ENCODE results near the gene NAB1. TPM values are rescaled to one million over a fixed set of nuclear protein-coding genes. Genes with fewer than 3 reads are reported as not detected.

The NAB1 gene
- total and polyA plus RNA-seq, 8 donors = 7.2 to 23.4 (median 10.5) TPM

GRCh38 chr2:190668892-190669291 is 20.0 kb downstream of the NAB1 start:
- DNase-seq (no peak), FAIRE-seq (no peak), ATAC-seq (no peak)
- Histone ChIP-seq H3K9me3 (no peaks in the 10 kb centered on the region), H3K27ac (no peak overlapping the region), H3K4me3 (no peak overlapping the region), H3K36me3 (peaks cover 0 to 6% (median 0%) of the 10 kb centered on the region in 3 donors), H3K4me1 (no peaks in the 10 kb centered on the region), H3K27me3 (no peaks in the 10 kb centered on the region)
- no peak for TF ChIP-seq CTCF (IDR thresholded peaks at IDR 0.05)
- intact Hi-C loops (cut with DNase I) = no loop called here

GRCh38 chr2:190670182-190670946 is 21.5 kb downstream of the NAB1 start:
- FAIRE-seq = no peak

GRCh38 chr2:190674966-190675650 is 26.2 kb downstream of the NAB1 start:
- Histone ChIP-seq H3K4me1 (no peaks in the 10 kb centered on the region), H3K9me3 (no peaks in the 10 kb centered on the region), H3K27me3 (no peaks in the 10 kb centered on the region), H3K4me3 (no peak overlapping the region), H3K27ac (no peak overlapping the region), H3K36me3 (peaks cover 0 to 6% (median 0%) of the 10 kb centered on the region in 3 donors)
- 68 to 73% methylated on average over 1 of the region's 1 CpG for WGBS, 2 donors
- DNase-seq (no peak), ATAC-seq (no peak), FAIRE-seq (no peak)
- no peak for TF ChIP-seq CTCF (IDR thresholded peaks at IDR 0.05)
- intact Hi-C loops (cut with DNase I) = no loop called here

More at GRCh38 chr2:190670182-190670946, 21.5 kb downstream of the NAB1 start:
- no peak for TF ChIP-seq CTCF (IDR thresholded peaks at IDR 0.05)
- Histone ChIP-seq H3K4me3 (no peak overlapping the region), H3K4me1 (no peaks in the 10 kb centered on the region), H3K27me3 (no peaks in the 10 kb centered on the region), H3K9me3 (no peaks in the 10 kb centered on the region), H3K36me3 (peaks cover 0 to 6% (median 0%) of the 10 kb centered on the region in 3 donors), H3K27ac (no peak overlapping the region)
- intact Hi-C loops (cut with DNase I) = no loop called here
- WGBS, 2 donors = 85 to 93% methylated on average over 10 of the region's 10 CpGs
- DNase-seq (no peak), ATAC-seq (no peak)

GRCh38 chr2:190677255-190677654 is 28.4 kb downstream of the NAB1 start:
- H3K27ac ChIP-seq = no peak overlapping the region
- H3K4me3 ChIP-seq = no peak overlapping the region
- FAIRE-seq (no peak), ATAC-seq (no peak), DNase-seq (no peak)
- 86 to 93% methylated on average over 4 of the region's 4 CpGs for WGBS, 2 donors
- no peaks in the 10 kb centered on the region for H3K27me3 ChIP-seq
- intact Hi-C loops (cut with DNase I) = no loop called here
- no peak for TF ChIP-seq CTCF (IDR thresholded peaks at IDR 0.05)
- no peaks in the 10 kb centered on the region for H3K4me1 ChIP-seq
- H3K9me3 ChIP-seq = no peaks in the 10 kb centered on the region
- no peaks in the 10 kb centered on the region for H3K36me3 ChIP-seq
